Adrenal gland (tissue), 5 donors: ENCODE measurements around the gene KIF19.

Experiments
- POLR2A ChIP-seq, 2 donors: fragments of 450-650 bp; IDR thresholded peaks; one replicate each; pipeline ENCODE4 v1.6.1; 2017; ENCODE audit warnings: antibody characterized with exemption in 2 of 2, mild to moderate bottlenecking in 2 of 2, moderate library complexity in 1 of 2
- TF ChIP-seq, protein P1 (sequence below), 6 experiments: fragments of 450-650 bp in 4 of 6; fragments of 200-600 bp in 2 of 6; sonication (generic) in 1 of 6; IDR thresholded peaks; 1 replicate in 5 of 6; 2 replicates in 1 of 6; pipeline versions ENCODE4 v1.5.1 to v1.8.0; 2016 to 2021; ENCODE audit warnings: antibody characterized with exemption in 6 of 6, mild to moderate bottlenecking in 2 of 6, moderate library complexity in 1 of 6
- donor health status: DM: no; HTN: no; CAD: no.

DNA sequence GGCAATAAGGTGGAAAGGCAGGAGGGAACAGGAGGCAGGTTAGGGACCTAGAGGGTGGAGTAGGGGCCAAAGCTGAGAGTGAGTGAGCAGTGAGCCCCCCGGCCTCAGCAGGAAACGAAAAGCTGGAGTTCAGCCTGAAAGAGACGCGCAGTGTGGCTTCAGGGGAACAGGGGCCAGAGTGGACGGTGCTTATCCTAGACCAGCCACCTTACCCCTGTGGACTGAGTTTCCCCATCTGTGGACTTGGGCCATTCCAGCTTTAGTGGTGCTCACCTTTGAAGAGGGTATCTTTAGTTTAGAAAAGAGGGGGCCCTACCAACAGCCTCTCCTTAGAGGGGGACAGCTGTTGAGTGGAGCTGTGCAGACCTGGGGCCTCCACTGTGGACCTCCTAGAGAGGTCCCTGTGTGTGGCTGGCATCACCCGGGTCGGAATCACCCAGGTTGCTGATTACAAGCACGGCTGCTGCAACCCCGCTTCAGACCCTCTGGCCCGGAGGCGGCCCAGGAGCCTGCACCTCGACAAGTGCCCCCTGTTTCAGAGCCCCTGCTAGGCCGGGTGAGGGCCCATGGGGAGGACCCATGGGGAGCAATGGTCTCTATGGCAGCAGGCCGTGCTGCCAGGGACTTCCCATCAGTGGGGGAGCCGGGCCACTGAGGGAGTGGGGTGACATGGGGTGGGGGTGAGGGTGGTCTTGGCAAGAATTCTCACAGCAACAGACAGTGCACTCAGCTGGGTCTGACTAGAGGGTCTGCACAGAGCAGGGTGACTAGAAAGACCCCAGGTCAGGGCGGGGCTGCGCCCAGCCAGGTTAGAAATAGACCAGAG is 43.9 kb downstream of the KIF19 start:
- TF ChIP-seq, protein P1, sequence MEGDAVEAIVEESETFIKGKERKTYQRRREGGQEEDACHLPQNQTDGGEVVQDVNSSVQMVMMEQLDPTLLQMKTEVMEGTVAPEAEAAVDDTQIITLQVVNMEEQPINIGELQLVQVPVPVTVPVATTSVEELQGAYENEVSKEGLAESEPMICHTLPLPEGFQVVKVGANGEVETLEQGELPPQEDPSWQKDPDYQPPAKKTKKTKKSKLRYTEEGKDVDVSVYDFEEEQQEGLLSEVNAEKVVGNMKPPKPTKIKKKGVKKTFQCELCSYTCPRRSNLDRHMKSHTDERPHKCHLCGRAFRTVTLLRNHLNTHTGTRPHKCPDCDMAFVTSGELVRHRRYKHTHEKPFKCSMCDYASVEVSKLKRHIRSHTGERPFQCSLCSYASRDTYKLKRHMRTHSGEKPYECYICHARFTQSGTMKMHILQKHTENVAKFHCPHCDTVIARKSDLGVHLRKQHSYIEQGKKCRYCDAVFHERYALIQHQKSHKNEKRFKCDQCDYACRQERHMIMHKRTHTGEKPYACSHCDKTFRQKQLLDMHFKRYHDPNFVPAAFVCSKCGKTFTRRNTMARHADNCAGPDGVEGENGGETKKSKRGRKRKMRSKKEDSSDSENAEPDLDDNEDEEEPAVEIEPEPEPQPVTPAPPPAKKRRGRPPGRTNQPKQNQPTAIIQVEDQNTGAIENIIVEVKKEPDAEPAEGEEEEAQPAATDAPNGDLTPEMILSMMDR (IDR thresholded peaks at IDR 0.05) = no peak
- TF ChIP-seq POLR2A (IDR thresholded peaks at IDR 0.05) = no peak
